Lower lobe of right lung (tissue), 2 donors: ENCODE measurements around the gene RRN3. TPM values are rescaled to one million over a fixed set of nuclear protein-coding genes. Genes with fewer than 3 reads are reported as not detected.
A peak's percentile ranks its signal among the peaks of the same experiment; 100 is the strongest.
"Not testable (repeated sequence)": the region's sequence is repeated elsewhere in the genome, so short reads cannot be mapped to it uniquely, and the experiment has no call there.

Source experiments
- ATAC-seq, 2 donors: fragments of 200-7000 bp; cut with Tn5 transposase; one replicate each; pipeline ENCODE4 v1.9.1; 2020 to 2022; ENCODE audit warnings: mild to moderate bottlenecking in 2 of 2, moderate library complexity in 2 of 2
- DNase-seq: peaks from one replicate; pipeline ENCODE4 v3.0.0-alpha.2; 2020
- H3K27ac ChIP-seq: fragments of 200-600 bp; one replicate; pipeline ENCODE4 v1.8.0; 2022
- H3K27me3 ChIP-seq: fragments of 200-600 bp; one replicate; pipeline ENCODE4 v1.8.0; 2022; ENCODE audit warnings: low read depth
- H3K36me3 ChIP-seq: fragments of 200-600 bp; one replicate; pipeline ENCODE4 v1.8.0; 2022; ENCODE audit warnings: mild to moderate bottlenecking
- H3K4me1 ChIP-seq: fragments of 200-600 bp; one replicate; pipeline ENCODE4 v1.8.0; 2022
- H3K4me3 ChIP-seq: fragments of 200-600 bp; one replicate; pipeline ENCODE4 v1.8.0; 2022; ENCODE audit warnings: mild to moderate bottlenecking
- H3K9me3 ChIP-seq: fragments of 200-600 bp; one replicate; pipeline ENCODE4 v1.8.0; 2022
- CTCF ChIP-seq: fragments of 200-600 bp; IDR thresholded peaks from one replicate; pipeline ENCODE4 v1.8.0; 2022; ENCODE audit warnings: antibody characterized with exemption, mild to moderate bottlenecking
- intact Hi-C: fragments of 100-400 bp; cut with DNase I; formaldehyde crosslinking; loops from one replicate; pipeline ENCODE4 v1.11.0; 2022
- total RNA-seq: library from RNA; stranded (reverse); fragmentation: NEBNext Ultra II Directional; extraction: Animal tissue kit (Norgen Biotek cat#: 25700); gene quantifications from one replicate; pipeline ENCODE4 v1.2.1, GENCODE V29; 2021
- donor health status: DM: no; HTN: yes; CAD: no; lungs with severe emphysema.

Gene RRN3
- total RNA-seq, 1 donor from 2014 or later: 23.0 TPM

DNA sequence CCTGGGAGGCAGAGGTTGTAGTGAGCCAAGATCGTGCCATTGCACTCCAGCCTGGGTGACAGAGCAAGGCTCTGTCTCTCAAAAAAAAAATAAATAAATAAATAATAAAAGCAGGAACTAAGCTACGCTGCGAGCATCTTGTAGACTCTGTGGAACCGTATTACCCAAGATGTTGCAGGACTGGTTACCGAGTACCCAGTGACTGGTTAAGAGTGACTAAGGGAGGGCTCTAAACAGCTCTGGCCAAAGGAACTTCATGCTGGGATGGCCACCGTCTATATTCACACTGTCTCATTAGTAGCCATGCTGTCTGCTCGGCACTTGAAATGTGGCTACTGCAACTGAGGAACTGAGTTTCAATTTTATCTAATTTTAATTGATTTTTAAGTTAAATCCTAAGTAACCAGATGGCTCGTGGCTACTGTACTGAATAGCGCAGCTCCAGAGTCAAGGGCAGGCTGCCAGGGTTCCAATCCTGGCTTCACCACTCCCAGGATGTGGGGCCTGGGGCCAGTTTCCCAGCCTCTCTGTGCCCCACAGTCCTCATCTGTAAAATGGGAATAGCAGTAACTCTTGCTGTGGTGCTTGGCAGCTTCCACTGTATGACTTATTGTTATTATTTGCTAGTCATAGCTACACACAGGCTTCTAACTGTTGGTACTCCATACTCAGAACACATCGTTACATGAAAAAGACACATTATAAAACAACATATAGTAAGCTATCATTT lies 41.2 kb downstream of the RRN3 start:
- Histone ChIP-seq H3K27me3 (no peaks in the 10 kb centered on the region), H3K27ac (no peak overlapping the region), H3K4me1 (peaks cover 26% of the 10 kb centered on the region), H3K9me3 (no peaks in the 10 kb centered on the region), H3K4me3 (no peak overlapping the region), H3K36me3 (no peaks in the 10 kb centered on the region)
- peak in 1 of 2 donors; percentile 44 for ATAC-seq
- DNase-seq: no peak
- TF ChIP-seq CTCF: no peak
- intact Hi-C loops: no loop called here

DNA sequence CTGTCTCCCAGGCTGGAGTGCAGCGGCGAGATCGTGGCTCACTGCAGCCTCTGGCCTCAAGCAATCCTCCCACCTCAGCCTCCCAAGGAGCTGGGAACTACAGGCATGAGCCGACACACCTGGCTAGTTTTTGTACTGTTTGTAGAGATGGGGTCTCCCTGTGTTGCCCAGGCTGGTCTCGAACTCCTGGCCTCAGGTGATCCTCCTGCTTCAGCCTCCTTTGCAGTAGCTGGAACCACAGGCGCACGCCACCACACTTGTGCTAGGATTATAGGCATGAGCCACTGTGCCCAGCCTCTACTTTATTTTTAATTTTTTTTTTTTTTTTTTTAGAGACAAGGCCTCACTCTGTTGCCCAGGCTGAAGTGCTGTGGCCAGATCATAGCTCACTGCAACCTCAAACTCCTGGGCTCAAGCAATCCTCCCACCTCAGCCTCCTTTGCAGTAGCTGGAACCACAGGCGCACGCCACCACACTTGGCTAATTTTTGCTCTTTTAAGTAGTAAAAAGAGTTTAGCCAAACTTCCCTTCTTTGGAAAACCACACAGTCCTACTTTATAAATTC lies 42.6 kb downstream of the RRN3 start:
- no peaks in the 10 kb centered on the region for H3K9me3 ChIP-seq
- DNase-seq (no peak), ATAC-seq (no peak)
- intact Hi-C loops: no loop called here
- no peak for TF ChIP-seq CTCF
- H3K4me1 ChIP-seq: peaks cover 25% of the 10 kb centered on the region
- H3K27ac ChIP-seq: no peak overlapping the region
- no peaks in the 10 kb centered on the region for H3K27me3 ChIP-seq
- peaks cover 13% of the 10 kb centered on the region for H3K36me3 ChIP-seq
- H3K4me3 ChIP-seq: no peak overlapping the region

- intact Hi-C loops, H3K27ac ChIP-seq, ATAC-seq, DNase-seq, H3K4me3 ChIP-seq, H3K9me3 ChIP-seq, H3K27me3 ChIP-seq: not testable (repeated sequence)
- peaks cover 23% of the 10 kb centered on the region for H3K36me3 ChIP-seq
- H3K4me1 ChIP-seq: peaks cover 20% of the 10 kb centered on the region
These were observed 43.6 kb downstream of the RRN3 start for GRCh38 chr16:15050440-15050839.

- ATAC-seq (no peak), DNase-seq (no peak)
- H3K27ac ChIP-seq: no peak overlapping the region
- intact Hi-C loops: no loop called here
- no peaks in the 10 kb centered on the region for H3K9me3 ChIP-seq
- no peak for TF ChIP-seq CTCF
- H3K4me3 ChIP-seq: no peak overlapping the region
- peaks cover 25% of the 10 kb centered on the region for H3K36me3 ChIP-seq
- peaks cover 17% of the 10 kb centered on the region for H3K4me1 ChIP-seq
- no peaks in the 10 kb centered on the region for H3K27me3 ChIP-seq
These were observed 44.4 kb downstream of the RRN3 start for GRCh38 chr16:15049581-15050180.

GRCh38 chr16:15046692-15047376 lies 47.2 kb downstream of the RRN3 start:
- DNase-seq: peak; percentile 23
- no peaks in the 10 kb centered on the region for H3K27me3 ChIP-seq
- peaks cover 32% of the 10 kb centered on the region for H3K36me3 ChIP-seq
- no peak for TF ChIP-seq CTCF
- H3K9me3 ChIP-seq: no peaks in the 10 kb centered on the region
- no peak overlapping the region for H3K4me3 ChIP-seq
- H3K27ac ChIP-seq: no peak overlapping the region
- H3K4me1 ChIP-seq: peaks cover 11% of the 10 kb centered on the region
- intact Hi-C loops: no loop called here
- no peak for ATAC-seq

- intact Hi-C loops, H3K27ac ChIP-seq: not testable (repeated sequence)
- peaks cover 42% of the 10 kb centered on the region for H3K36me3 ChIP-seq
These were observed 48.8 kb downstream of the RRN3 start for GRCh38 chr16:15045270-15045669.

More at GRCh38 chr16:15045270-15045669, 48.8 kb downstream of the RRN3 start:
- not testable (repeated sequence) for H3K27me3 ChIP-seq, ATAC-seq, H3K9me3 ChIP-seq, H3K4me3 ChIP-seq
- H3K4me1 ChIP-seq: peaks cover 11% of the 10 kb centered on the region
- DNase-seq: peak; percentile 10
